Neural progenitor cell (in vitro differentiated cells): ENCODE results near the gene CPNE4.

Experiments used
- CTCF ChIP-seq: fragments of 200-600 bp; sonication (generic); IDR thresholded peaks from 2 replicates; pipeline ENCODE4 v1.5.1; 2017; ENCODE audit warnings: antibody characterized with exemption, mild to moderate bottlenecking
- EZH2 ChIP-seq: fragments of 200-600 bp; sonication (generic); IDR thresholded peaks from 2 replicates; pipeline ENCODE4 v1.6.1; 2017; ENCODE audit warnings: antibody characterized with exemption, mild to moderate bottlenecking, moderate library complexity
- EZH2phosphoT487 ChIP-seq: fragments of 200-600 bp; sonication (generic); IDR thresholded peaks from 2 replicates; pipeline ENCODE4 v1.6.1; 2017; ENCODE audit warnings: antibody characterized with exemption

- TF ChIP-seq CTCF (no peak), EZH2phosphoT487 (no peak), EZH2 (no peak)
Observed at GRCh38 chr3:131658771-131659170, 376.0 kb downstream of the CPNE4 start.
